ENCODE measurements around the gene SCOC.
A peak's percentile ranks its signal among the peaks of the same experiment; 100 is the strongest.
"Not testable (repeated sequence)": the region's sequence is repeated elsewhere in the genome, so short reads cannot be mapped to it uniquely, and the experiment has no call there.

SCOC gene

DNA sequence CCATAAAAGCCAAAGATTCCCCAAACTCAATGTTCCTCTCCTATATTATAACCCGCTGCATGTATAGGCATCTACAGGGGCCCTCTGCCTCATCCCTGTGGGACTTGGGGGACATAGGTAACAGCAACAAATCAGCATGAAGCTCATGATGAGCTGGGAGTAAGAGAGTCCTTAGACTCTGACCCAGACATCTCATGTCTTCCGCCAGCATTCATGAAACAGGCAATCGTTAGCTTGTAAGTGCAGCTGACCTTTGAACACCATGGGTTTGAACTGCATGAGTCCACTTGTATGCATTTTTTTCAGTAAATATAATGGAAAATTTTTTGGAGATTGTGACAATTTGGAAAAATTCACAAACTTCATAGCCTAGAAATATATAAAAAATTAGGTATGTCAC is 10.4 kb upstream of the SCOC start:
- no peak for DNase-seq

DNA sequence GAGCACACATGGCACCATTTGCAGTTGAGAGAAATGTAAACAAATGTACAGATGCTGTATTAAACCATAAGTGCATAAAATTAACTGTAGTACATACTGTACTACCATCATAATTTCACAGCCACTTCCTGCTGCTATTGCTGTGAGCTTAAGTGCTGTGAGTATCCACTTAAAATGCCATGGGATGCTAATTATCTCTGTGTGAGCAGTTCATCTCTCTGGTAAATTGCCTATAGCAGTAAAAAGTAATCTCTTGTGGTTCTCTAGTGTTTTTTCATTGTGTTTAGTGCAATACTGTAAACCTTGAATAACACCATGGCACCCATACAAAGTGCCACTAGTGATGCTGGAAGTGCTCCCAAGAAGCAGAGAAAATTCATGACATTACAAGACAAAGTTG is 9.9 kb upstream of the SCOC start:
- DNase-seq, result no peak

DNA sequence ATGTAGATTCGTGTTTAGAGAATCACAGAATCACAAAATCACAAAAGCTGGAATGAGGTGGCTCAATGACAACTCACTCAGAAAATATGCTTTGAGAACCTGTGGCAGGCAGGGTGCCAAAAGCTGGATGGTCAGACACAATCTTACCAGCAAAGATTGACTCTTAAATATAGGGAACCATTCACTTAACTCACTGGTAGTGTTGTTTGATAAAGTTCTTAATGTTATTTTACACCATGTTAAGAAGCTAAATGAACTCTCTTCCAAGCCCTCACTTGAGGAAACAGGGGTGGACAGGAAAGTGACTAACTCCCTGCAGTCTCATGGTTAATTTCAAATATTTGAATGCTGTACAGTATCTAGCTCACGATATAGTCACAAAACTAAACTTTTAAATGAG is 5.7 kb upstream of the SCOC start:
- DNase-seq, result no peak

DNA sequence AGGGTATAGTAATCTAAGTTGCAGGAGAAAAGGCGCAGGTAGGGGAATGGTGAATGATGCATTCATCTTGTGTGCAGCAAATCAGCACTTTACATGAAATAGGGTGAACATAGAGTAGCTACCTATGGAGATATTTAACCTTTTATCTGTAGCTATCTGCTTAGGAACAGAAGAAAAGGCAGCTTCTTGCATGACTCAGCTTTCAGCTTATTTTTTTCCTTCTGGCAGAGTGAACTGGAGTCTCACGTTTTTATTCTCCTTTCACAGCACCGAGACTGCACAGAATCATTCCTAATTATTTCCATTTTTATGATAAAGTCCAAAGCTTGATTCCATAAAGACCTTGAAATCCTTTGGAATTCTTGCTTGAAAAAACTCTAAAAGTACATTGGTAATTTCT is 4.8 kb upstream of the SCOC start:
- DNase-seq, result no peak

DNA sequence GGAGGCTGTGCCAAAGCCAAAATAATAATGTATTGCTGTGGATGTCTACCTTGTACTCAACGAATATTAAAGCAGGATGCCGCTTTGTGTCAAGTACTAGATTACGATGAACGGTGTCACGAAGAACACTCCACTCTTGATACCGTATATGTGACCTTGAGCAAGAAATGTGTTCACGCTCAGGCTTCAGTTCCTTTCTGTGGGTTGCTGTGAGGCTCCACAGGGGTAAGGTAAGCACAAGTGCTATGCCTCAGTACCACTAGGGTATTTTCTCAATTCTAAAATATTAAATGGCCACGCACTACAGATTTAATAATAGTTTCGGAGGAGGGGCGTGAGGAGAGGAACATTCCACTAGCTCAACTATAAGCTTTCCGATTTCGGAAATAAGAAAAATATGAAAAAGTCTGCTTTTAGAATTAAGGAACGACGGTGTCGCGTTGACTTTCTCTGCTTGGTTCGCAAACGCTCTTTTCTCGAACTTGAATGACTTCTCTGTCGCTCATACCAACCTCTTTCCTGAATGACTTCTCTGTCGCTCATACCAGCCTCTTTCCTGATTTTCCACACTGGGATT is 607 bp upstream of the SCOC start:
- DNase-seq, result no peak

DNA sequence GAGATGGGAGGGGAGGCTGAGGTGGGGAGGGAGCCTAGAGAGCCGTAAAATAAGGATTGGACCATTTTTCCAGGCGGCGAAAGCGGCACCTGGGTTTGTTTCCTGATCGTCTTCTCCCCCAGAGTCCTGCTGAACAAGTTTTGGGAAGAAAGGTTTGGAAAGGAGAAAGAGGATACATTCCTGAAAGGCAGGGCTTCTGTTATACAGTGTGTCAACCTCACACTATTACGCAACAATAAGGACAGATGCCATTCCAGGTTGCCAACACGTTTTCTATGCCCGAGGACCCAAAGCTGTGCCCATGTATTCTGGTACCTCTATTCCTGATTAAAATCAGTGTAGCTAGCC is 658 bp downstream of the SCOC start:
- DNase-seq, result no peak

DNA sequence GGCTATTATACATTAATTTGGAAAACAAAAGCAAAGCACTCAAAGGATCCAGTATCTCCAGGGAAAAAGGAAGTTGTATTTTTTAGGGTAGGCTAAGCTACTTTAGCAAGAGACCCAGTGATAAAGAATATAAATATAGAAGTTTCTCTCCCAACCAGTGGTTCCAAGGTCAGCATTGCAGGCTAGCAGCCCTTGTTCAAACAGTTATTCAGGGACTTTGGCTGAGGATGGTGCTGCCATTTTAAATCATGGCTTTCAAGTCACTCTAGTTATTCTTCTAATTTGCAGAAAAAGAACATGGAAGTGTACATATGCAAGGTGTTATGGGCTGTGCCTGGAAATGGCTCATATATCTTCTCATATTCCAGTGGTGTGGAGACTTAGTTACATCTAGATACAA is 9.3 kb downstream of the SCOC start:
- DNase-seq, result no peak

DNA sequence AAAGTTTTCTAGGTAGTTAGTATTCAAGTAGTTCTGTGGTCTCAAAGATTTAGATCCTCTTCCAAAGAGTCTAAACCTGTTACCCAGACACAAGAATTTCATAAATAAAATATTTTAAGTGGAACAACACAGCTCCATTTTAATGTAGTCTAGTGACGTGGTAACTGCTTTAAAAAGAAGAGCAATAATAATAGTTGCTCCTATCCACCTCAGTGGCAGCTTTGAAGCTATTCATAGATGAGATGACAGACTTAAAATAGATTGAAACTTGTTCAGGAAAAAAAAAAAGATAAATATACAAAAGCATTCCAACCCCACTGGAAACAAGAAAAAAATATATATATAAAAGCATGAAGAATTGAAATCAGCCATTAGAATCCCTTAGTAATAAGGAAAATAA is 14.6 kb downstream of the SCOC start:
- no peak for DNase-seq

DNA sequence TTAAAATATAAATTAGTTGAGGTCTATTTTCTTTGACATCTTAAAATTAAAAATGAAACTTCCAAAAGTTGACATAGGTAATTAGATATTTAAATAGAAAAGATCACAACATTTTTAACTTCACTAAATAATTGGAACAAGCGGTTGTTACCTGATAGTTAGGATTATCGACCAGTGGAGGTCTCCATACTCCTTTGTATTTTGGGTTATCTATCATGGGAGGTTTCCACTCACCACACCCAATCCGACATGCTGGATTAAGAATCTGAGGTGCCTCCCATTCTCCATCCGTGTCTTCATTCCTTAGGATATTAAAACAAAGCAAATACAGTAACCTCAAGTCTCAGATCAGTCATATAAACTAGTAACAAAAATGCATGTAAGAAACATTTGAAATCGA is 22.2 kb downstream of the SCOC start:
- no peak for DNase-seq

DNA sequence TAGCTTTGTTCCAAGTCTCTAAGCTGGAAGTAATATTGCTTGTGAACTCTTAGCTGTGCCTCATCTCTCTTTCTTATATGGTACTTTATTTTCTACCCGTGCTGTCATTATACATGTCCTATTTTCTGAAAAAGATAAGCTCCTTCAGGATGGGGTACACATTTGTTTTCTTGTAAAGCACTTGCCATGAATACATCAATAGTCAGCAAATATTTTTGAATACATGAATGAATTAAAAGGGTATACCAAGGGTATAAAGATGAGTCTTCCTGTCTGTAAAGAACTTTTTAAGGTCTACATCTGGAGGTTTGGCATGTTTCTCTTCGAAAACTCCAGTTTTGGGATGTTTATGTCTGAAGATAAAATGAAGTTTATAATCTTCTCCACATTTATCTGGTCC is 26.7 kb downstream of the SCOC start:
- no peak for DNase-seq

DNA sequence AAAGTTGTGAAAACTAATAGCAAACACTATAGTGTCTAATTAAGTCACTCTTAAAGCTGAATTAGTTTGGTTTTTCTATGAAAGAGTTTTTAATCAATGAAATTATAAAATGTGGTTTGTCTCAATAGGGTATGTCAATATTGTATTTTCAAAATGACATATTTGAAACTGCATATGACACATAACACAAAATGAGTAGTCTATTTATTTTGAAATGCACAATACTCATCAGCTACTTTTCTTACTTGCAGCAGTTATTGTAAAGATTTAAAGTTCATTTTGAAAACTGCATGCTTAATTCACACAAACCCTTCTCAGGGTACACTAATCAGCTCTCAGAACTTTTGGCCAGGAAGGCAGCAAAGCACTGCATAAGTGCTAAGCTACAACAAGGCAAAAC is 32.8 kb downstream of the SCOC start:
- DNase-seq, result no peak

DNA sequence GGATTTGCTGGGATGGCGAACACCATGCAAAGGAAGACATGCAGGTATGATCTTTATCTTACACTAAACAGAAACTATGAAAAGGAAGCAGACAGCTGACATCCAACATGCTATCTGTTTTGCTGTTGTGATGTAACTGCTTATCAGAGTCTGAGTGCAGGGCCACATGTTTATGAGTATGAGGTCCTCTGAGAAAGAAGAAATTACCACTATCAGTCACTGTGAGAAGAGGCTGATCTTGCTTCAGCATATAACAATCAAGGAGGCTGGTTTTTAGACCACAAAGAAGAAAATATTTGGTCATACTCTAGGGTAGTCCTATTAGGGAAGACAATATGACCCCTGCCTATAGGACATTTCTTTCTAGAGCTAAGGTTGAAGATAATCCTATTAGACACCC is 35.5 kb downstream of the SCOC start:
- no peak for DNase-seq

DNA sequence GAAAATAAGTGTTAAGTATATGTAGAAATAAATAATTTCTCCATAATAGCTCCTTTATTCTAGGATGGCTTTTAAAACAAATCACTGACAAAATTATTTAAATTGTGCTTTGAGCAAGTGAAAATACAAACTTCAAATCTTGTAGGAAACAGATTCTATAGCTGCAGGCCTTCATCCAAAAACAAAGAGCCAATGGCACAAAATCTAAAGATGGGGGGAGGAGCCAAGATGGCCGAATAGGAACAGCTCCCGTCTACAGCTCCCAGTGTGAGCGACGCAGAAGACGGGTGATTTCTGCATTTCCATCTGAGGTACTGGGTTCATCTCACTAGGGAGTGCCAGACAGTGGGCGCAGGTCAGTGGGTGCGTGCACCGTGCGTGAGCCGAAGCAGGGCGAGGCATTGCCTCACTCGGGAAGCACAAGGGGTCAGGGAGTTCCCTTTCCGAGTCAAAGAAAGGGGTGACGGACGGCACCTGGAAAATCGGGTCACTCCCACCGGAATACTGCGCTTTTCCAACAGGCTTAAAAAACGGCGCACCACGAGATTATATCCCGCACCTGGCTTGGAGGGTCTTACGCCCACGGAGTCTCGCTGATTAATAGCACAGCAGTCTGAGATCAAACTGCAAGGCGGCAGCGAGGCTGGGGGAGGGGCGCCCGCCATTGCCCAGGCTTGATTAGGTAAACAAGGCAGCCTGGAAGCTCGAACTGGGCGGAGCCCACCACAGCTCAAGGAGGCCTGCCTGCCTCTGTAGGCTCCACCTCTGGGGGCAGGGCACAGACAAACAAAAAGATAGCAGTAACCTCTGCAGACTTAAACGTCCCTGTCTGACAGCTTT is 39.9 kb downstream of the SCOC start:
- DNase-seq, result not testable (repeated sequence)

DNA sequence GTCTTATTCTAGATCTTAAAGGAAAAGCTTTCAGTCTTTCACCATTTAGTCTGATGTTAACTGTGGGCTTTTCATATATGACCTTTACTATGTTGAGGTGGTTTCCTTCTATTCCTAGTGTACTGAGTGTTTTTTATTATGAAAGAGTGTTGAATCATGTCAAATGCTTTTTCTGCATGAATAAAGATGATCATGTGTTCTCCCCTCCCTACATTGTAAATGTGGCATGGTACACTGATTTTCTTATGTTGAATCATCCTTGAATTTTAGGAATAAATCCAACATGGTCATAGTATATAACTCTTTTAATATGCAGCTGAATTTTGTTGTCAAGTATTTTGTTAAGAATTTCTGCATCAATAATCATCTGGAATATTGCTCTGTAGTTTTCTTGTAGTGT is 49.7 kb downstream of the SCOC start:
- no peak for DNase-seq

DNA sequence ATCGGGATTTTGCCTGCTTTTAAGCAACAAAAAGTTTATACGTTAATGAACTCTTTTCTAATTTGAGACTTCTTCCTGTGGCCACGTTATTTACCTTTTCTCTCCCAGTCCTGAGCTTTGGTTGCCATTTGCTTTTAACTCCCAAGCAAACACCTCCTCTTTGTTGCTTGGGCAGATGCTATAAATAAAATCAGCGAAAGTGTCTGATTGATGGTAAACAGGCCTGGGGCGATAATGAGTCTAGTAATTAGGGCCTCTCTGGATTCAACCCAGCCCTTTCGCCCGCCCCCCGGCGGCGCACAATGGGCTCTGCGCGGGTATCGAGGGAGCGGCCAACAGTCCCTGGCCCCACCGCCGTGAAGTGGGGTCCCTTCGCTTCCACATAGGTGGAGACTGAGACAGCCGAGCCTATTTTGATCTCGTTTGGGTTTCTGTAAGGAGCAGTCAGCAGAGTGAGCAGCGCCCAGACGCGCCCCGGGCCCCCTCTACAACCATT is 53.2 kb downstream of the SCOC start:
- peak; percentile 35 for DNase-seq

DNA sequence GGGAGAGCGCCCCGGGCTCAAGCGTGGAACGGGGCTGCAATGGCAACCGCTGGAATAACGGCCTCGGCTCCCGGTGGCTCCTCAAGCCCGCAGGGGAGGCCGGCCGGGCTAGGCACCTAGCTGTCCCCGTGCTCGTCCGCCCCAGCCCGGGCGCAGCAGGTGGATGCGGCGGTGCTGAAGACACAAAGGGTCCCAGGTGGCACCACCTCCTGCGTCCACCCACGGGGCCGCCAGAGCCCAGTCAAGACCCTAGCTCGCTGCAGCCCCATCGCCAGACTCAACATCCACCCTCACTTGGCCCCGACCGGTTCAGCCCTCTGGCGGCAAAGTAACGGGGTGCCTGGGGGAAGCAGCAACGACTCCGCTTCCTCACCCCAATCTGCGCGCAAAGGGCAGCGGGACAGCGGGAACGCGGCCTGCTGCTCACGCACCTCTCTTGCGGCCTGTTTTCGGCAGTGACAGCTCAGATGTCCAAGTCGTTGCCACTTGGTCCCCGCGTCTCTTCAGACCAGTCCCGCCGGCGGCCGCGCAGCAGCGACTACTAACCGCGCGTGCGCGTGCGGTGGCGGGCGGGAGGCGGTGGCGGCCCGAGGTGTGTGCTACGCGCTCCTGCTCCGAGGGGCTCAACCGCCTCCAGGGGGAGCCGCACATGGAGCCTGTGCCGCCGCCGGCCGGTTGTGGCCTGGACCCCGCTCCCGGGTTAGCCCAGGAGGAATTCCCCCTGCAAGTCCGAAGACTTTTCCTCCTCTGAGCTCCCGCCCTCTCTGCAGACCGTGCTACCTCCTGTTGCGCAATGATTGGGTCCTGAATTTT is 53.9 kb downstream of the SCOC start, which contains the start of gene CLGN:
Gene CLGN, minus strand, starts transcription at position 543 of the 813 bp plus-strand sequence. CDS start 14,570 bp downstream, outside the sequence.
- peak; percentile 48 for DNase-seq

DNA sequence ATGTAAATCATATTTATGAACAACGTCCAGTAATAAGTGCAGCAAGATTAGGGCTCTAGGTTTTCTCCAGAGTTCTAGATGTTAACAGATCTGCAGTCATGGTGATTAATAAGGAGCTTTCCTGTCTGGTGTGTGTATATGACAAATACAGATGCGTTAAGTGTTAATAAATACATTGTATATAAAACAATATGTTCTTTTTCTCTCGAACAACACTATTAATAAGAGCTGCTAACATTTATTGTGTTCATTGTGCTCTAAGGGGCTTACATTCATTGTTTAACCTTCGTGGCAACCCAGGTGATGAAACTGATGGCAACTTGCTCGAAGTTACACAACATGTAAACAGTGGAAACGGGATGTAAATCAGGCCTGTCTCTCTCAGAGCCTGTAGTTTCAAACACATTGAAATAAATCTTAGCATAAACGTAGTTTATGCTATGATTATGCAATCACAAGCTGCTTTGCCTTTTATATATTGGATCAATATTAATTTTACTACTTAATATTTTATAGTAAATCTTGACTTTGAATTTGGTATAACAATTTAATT is 54.5 kb downstream of the SCOC start:
- no peak for DNase-seq
